ENCODE data around the gene PSMC1.
"Not testable (repeated sequence)": the region's sequence is repeated elsewhere in the genome, so short reads cannot be mapped to it uniquely, and the experiment has no call there.

PSMC1 gene

GRCh38 chr14:90256354-90257131 lies at the start of gene PSMC1:
TSS of gene PSMC1 (plus strand) at chr14:90256553. CDS start at chr14:90256598, 45 bp downstream.
- DNase-seq (ENCODE audit: low read depth in 2 of 2), result peak; percentile 79 to 87

DNA sequence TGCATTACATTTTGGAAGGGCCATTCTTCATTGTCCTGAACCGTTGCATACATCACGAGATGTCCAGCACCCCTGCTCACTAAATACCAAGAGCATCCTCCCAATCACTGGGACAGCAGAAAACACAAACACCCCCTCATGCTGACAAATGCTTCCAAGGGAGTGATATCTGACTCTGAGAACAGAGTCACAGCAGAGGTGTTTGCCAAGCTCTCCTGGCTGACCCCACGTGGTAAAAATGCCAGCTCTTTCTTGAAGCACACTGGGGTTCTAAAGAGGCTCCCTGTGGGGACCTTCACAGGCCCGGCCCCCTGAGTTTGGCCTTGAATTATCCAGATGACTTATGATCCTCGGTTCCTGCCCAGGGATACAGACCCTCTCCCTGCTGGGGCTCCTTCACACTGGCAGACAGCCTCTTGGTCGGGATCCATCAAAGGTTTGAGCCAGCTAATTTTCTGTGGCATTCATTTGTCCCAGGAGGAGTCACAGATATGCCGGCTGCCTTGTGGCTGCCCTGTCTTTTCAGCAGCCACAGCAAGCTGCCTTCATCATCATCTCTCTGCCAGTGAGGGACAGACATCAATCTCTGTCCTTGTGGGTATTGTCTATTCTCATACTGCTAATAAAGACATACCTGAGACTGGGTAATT lies 43.1 kb upstream of the PSMC1 start:
- DNase-seq (ENCODE audit: low read depth in 2 of 2), result no peak

DNA sequence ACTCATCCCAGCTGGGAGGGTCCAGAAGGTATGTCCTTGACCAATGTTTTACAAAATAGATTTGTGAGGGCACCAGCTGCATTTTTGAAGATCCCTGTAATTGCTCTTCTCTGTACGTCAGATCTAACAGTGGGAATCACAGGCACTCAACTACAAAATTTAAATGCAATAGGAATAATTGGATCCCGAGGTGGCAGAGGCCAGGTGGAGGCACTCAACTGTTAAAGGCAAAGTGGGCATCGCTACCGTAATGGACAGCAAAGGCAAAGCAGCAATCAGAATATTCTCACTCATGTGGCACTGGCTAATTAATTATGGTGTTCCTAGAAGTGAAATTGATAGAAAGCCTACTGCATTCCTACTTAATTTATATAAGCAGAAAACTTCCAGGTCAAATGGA lies 27.9 kb upstream of the PSMC1 start:
- no peak for DNase-seq (ENCODE audit: low read depth in 2 of 2)

GRCh38 chr14:90229942-90230341 lies 26.4 kb upstream of the PSMC1 start:
- DNase-seq (ENCODE audit: low read depth in 2 of 2), result not testable (repeated sequence)

GRCh38 chr14:90235179-90235976 lies 21.0 kb upstream of the PSMC1 start:
- peak; percentile 45 to 71 for DNase-seq (ENCODE audit: low read depth in 2 of 2)

- DNase-seq (ENCODE audit: low read depth in 2 of 2), result no peak
Observed at GRCh38 chr14:90239139-90239538, 17.2 kb upstream of the PSMC1 start.

- no peak for DNase-seq (ENCODE audit: low read depth in 2 of 2)
Observed at GRCh38 chr14:90242444-90242843, 13.9 kb upstream of the PSMC1 start.

DNA sequence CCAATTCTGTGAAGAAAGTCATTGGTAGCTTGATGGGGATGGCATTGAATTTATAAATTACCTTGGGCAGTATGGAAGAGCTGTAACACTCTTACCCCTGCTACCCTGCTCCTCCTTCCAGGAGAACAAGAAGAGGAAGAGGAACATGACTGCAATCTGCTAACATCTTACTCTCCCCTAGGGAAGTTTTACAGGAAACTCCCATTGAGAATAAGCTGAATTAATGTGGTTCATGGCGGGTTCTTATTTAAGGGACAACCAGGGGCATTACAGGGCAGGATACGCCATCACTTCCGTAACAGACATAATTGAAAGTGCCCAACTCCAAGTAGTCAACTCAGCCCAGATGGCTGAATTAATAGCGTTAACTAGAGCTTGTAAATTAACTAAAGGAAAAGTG lies 9.4 kb upstream of the PSMC1 start:
- DNase-seq (ENCODE audit: low read depth in 2 of 2), result no peak

DNA sequence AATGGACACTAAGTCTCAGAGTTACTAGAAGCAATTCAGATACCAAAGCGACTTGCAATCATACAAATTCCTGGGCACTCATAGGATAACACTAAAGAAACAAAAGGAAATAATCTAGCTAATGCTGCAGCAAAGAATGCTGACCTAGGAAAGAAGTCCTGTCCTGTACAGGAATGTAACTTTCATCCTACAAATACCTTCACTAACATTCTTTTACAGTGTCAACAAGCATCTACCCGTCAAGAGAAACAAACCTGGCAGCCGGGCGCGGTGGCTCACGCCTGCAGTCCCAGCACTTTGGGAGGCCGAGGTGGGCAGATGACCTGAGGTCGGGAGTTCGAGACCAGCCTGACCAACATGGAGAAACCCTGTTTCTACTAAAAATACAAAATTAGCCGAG lies 8.9 kb upstream of the PSMC1 start:
- not testable (repeated sequence) for DNase-seq (ENCODE audit: low read depth in 2 of 2)

- no peak for DNase-seq (ENCODE audit: low read depth in 2 of 2)
Observed at GRCh38 chr14:90248594-90248993, 7.8 kb upstream of the PSMC1 start.

- no peak for DNase-seq (ENCODE audit: low read depth in 2 of 2)
Observed at GRCh38 chr14:90253826-90254225, 2.5 kb upstream of the PSMC1 start.

GRCh38 chr14:90255871-90256270 lies 482 bp upstream of the PSMC1 start:
- DNase-seq (ENCODE audit: low read depth in 2 of 2), result no peak

DNA sequence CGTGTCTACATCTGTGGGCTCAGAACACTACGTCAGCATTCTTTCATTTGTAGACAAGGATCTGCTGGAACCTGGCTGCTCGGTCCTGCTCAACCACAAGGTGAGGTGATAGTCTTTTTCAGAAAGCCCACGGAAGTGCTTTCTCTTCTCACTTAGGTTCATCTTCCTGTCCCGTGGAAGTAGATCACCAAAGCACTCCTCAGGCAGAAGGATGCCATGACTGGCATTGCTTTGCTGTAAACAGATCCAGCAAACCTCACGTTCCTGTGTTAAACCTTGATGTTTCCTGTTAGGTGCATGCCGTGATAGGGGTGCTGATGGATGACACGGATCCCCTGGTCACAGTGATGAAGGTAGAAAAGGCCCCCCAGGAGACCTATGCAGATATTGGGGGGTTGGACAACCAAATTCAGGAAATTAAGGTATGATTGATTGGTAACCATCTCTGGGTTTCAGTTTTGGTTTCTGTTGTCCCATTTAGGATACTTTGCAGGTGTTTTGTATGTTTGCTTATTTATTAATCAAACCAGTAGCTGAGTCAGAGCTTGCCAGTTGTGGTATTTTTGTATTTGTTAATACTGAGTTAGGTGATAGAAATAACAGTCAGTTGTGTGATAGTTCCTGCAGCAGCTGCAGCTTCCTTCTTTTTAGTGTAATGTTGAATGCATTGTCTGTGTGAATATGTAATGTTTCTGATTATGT lies 7.5 kb downstream of the PSMC1 start:
- DNase-seq (ENCODE audit: low read depth in 2 of 2), result no peak

- no peak for DNase-seq (ENCODE audit: low read depth in 2 of 2)
Observed at GRCh38 chr14:90266441-90267154, 10.2 kb downstream of the PSMC1 start.

DNA sequence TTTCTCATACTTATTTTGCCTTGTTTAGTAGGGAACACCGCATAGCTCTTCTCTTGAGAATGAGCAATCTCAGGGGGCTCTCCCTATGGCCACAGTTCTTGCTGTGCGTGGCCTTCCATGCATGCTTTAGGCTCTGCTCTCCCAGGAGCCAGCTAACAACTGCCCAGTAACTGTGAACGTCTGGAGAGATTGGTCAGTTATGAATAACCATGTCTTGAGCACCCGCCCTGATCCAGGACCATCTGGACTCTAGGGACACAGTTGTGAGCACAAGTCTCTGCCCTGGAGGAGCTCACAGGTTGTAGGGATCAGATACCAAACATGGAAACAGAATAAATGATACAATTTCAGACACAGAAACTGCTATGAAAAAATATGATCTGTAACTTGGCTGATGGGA lies 12.1 kb downstream of the PSMC1 start:
- no peak for DNase-seq (ENCODE audit: low read depth in 2 of 2)

DNA sequence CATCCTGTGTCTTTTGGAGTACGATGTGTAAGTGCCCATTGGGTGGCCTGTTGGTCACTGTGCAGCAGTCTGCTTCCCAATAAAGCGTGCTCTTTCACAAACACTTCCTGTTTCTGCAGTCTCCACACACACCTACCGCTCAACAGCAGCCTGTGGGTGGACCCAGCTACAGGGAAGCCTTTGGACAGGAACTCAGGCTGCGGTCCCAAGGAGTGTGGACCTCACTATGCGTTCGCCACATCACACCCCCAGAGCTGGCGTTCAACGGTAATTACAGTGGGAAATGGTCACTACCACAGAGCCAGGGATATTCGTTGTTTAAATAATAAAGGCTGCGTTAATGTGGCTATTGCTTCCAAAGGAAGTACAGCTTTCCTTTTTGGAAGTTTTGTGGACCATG lies 16.2 kb downstream of the PSMC1 start:
- DNase-seq (ENCODE audit: low read depth in 2 of 2), result no peak

GRCh38 chr14:90273532-90273931 lies 17.2 kb downstream of the PSMC1 start:
- DNase-seq (ENCODE audit: low read depth in 2 of 2), result no peak

GRCh38 chr14:90274019-90274418 lies 17.7 kb downstream of the PSMC1 start:
- DNase-seq (ENCODE audit: low read depth in 2 of 2), result no peak

- DNase-seq (ENCODE audit: low read depth in 2 of 2), result peak in 1 of 2 donors; percentile 28
Observed at GRCh38 chr14:90274808-90275457, 18.6 kb downstream of the PSMC1 start.

DNA sequence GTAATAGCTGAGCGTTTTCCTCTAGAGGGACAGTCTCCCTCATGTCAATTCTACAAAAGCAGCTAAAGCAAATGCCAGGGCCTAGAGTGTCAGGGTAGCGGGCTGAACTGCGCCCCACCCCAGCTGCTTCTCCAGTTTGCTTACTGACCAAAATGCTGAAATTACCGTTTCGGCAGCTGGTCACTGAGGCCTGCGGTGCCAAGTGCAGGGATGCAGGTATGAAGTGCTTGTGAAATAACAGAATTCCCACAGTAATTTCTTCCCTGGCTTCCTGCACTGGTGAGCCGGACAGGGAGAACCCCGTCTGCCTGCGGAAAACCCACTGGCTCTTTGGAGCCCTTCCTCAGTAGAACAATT lies 19.1 kb downstream of the PSMC1 start:
- no peak for DNase-seq (ENCODE audit: low read depth in 2 of 2)

DNA sequence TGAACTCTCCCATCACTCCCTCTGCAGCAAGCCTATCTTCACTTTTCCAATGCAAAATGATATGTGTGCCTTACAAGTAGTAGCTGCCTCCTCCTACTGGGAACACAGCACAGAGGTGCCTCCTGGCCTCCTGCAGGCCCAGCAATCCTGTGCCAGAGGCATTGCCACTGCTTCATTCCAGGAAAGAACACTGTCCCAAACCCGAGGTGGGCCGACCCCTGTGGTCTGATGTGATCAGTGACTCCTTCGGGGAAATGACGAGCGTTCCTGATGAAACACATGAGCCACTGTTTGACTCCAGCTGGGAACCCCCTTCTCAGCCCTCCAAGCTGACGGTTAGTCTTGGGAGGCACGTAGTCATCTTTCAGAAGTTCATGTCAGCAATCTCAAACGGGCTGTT lies 19.5 kb downstream of the PSMC1 start:
- DNase-seq (ENCODE audit: low read depth in 2 of 2), result peak in 1 of 2 donors; percentile 28

All from stimulated activated CD4-positive, alpha-beta T cell treated with anti-CD3 and anti-CD28 coated beads, Interleukin-4, amount 100 ng/mL, for 48 hours (primary cell).